GM19455 (cell line): ENCODE measurements around the gene CBFA2T2.
"Not testable (repeated sequence)": the region's sequence is repeated elsewhere in the genome, so short reads cannot be mapped to it uniquely, and the experiment has no call there.

Experiments
- ATAC-seq: cut with Tn5 transposase; IDR thresholded peaks from one replicate; pipeline ENCODE4 v1.9.1; 2021; ENCODE audit not compliant: unreplicated experiment

The CBFA2T2 gene

GRCh38 chr20:33569802-33570391 lies 80.0 kb downstream of the CBFA2T2 start:
- no peak for ATAC-seq

- ATAC-seq = no peak
These were observed 80.8 kb downstream of the CBFA2T2 start for GRCh38 chr20:33570743-33571142.

DNA sequence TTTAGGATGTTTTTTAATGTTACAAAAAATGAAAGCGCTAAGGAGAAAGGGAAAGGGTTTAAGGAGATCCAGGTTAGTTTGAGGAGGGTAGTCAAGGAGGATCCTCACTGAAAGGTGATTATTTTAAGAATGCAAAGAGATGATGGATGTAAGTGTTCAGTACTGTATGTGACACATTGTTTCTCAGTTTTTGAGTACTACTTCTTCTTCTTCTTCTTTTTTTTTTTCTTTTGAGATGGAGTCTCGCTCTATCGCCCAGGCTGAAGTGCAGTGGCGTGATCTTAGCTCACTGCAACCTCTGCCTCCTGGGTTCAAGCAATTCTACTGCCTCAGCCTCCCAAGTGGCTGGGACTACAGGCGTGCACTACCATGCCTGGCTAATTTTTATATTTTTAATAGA lies 83.4 kb downstream of the CBFA2T2 start:
- not testable (repeated sequence) for ATAC-seq

DNA sequence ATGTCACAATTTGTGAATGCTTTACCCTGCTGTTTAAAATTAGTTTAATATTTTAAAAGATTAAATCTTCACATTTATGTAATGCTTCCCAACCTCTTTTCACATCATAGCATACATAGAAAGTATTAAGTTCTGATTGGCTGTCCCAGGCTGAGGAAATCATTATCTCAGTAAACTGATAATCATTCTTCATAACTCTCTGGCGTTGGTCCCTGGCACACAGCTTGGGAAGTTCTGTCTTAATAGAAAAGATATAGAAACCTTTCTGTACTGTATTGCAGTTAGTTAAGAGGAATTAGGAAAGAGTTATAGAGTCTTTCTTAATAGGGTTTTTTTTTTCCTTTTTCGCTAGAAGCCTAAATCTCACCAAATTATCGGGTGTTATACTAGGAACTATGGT lies 85.4 kb downstream of the CBFA2T2 start:
- no peak for ATAC-seq

DNA sequence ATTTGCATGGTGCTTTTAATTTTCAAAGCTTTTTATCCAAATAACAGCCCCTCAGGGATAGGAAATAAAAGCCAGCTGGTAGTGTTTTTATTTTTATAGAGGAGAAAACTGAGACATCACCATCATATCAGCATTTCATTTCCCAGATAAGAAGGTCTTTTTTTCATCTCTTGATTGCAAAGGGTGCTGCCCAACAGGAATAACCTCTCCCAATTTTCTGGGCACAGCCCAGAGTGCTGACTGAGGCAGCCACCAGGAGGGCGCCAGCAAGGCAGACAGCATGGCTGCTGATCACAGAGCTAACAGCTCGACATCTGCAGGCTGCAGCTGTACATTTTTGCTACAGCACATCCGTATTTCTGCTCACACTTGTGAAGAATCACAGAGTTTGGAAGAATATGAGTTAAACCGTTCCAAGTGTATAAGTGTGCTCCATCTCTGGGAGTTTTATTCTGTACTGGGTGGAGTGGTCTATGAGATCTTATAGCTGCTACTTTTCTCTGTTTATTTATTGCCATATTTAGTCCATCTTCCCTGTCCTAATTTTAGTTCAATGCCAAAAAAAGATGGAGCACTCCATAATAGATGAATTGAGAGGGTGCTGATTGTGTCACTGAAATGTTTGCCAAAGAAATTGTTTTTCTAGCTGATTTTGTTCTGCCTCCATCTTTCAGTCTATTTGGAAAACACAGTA lies 86.7 kb downstream of the CBFA2T2 start:
- no peak for ATAC-seq

DNA sequence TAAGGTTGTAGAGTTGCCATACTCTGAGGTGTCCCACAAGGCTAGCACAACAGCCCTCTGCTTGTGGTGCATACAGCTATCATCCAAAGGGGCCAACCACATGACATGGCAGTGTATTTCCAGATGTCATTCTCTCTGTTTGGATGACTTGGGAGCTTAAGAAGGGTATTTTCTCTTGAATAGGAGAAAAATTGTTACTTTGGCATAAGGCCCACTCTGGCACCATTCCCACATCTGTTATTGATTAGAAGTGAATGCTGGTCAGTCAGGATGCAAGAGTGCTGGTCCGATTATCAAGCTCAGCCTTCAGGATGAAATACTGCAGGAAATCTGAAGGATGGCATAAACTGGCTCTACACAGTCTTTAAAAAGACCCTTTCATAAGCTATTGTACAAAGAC lies 88.6 kb downstream of the CBFA2T2 start:
- no peak for ATAC-seq

- ATAC-seq = no peak
These were observed 93.2 kb downstream of the CBFA2T2 start for GRCh38 chr20:33583143-33583542.

DNA sequence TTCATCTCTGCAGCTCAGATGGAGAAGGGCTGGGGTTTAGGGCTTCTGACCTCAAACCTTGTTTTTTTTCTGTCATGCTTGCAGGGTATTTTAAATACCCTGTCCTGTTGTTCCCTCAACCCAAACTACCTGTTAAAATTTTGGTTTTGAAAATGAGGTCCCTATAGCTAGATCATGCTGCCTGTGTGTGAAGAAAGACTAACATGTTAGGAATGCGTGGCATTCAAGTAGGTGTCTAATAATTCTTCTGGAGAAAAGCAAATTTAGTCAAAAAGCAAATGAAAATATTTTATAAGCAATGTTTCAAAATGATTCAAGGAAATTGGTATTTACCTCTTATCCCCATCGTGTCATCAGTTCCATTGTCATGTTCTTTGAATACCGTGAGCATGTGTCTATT lies 95.1 kb downstream of the CBFA2T2 start:
- ATAC-seq = no peak

DNA sequence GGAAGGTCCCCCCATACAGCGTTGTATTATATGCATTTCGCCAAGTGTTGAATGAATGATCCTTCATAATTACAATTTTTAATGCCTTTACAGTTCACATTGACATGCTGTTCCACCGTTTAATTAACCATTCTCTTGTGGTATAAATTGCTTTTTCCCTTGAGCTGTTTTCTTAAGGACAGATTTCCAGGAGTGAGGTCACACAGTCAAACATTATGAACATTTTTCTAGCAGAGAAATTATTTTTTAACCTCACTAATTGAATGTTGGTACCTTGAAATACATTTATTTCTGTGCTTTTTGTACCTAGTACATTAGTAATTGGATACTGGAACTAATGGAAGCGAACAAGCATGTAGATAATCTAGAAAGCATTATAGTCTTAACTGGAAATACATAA lies 95.5 kb downstream of the CBFA2T2 start:
- ATAC-seq = no peak

GRCh38 chr20:33589059-33589458 lies 99.2 kb downstream of the CBFA2T2 start:
- no peak for ATAC-seq

DNA sequence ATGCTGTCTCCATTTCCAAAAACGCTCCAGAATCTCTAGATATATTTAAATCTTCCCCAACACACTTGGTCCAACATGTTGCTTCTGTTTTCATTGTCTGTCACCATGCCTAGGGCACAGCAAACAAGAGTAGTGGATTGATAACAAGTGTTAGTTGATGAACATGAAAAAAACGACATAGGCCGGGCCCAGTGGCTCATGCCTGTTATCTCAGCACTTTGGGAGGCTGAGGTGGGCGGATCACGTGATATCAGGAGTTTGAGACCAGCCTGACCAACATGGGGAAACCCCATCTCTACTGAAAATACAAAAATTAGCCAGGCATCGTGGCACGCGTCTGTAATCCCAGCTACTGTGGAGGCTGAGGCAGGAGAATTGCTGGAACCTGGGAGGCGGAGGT lies 102.0 kb downstream of the CBFA2T2 start:
- not testable (repeated sequence) for ATAC-seq

- no peak for ATAC-seq
These were observed 104.8 kb downstream of the CBFA2T2 start for GRCh38 chr20:33594743-33595142.

- no peak for ATAC-seq
These were observed 110.5 kb downstream of the CBFA2T2 start for GRCh38 chr20:33600414-33600813.

GRCh38 chr20:33600981-33601380 lies 111.1 kb downstream of the CBFA2T2 start:
- ATAC-seq = no peak

- no peak for ATAC-seq
These were observed 112.0 kb downstream of the CBFA2T2 start for GRCh38 chr20:33601861-33602260.

DNA sequence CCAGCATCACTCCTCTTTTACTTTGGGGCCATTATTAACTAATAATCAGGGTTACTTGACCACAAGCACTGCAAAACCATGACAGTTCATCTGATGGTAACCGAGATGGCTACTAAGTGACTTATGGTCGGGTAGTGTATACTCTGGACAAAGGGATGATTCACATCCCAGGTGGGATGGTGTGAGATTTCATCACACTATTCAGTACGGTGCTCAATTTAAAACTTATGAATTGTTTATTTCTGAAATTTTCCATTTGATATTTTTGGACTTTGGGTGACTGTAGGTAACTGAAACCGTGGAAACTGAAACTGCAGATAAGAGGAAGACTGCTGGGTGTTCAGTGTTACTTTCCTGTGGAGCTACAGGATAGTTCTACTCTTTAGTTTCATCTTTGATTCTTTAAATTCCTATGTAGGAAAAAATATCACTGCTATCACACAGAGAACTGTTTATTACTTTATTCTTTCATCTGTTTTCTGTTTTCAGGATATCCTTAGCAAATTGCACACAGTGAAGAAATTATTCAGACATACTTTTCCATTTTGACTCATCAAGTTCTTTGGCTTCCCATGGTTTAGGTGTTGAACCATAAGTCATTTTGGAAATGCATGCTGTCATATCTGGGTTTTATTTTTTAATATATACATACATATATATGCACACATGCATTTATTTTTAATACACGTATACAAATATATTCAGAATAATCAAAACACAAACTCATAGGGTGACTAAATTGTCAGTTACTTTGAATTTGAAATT lies 113.1 kb downstream of the CBFA2T2 start:
- ATAC-seq = no peak

DNA sequence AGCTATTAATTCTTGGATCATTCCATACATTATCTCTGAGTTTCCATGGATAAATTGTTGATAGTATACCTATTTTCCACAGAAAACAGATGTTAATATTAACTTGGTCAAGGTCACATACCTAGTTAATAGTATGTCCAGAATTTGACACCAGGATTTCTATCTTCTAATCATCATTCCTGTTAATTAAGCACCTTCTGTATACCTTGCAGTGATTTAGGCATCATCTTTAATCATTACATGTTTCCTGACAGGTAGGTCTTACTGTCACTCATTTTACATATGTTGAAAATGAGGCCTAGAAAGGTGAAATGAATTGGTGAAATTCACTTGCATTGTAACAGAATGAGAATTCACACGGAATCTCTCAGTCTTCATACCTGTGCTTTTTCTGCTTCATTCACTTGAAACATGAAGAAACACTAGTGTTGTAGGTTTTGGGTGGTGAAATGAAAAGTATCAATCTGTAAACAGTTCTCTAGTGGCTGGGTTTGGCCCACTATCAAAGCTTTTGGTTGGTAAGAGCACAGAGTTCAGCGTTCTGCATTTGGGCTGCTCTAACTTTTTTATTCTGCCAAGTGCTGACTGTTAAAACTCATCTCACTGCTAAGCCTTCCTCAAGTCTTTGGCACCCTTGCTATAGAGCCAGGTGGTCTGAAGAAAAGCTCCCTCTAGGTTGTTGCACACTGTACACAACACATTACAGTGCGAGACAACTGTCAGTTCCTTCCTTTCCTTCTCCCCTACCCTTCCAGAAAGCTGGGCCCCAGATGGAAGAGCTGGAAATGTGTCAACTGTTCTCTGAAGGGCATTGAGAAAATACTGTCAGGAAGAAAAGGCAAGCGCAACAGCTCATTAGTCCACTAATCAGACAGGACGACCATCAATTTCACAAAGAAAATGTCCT lies 114.4 kb downstream of the CBFA2T2 start:
- no peak for ATAC-seq

DNA sequence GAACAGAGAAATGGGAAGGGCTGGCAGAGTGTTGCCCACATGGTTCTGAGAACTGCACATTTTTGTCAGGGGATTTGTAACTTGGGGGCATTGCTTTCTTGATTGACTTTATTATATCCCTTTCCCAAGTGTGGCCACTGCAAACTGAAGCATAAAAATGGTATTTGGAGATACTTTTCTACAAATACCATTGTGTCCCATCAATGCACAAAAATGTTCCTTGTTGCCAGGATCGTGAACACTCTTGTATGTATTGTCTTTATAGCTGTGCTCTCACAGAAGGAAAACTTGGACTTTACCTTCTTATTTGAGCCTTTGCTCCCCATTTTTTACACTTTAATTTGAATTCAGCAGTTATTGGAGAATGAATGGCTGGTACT lies 115.1 kb downstream of the CBFA2T2 start:
- ATAC-seq = no peak

GRCh38 chr20:33606118-33606771 lies 116.3 kb downstream of the CBFA2T2 start:
- no peak for ATAC-seq

DNA sequence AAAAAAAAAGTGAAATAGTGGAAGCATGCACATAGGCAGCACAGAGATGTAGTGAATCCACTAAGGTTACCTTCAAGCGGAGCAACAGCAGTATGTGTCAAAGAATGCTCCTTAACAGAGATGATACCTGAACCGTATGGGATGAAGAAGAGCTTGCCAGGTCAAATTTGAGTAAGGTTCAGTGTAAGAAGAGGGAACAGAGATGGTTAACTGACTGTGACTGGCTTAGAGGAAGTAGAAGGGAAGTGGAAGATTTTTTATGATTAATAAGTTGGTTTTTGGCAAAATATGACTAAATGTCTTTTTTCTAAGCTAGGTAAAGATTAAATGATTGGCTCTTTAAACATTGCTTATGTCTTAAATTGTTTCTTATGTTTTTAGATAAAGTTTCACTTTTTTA lies 119.6 kb downstream of the CBFA2T2 start:
- no peak for ATAC-seq

DNA sequence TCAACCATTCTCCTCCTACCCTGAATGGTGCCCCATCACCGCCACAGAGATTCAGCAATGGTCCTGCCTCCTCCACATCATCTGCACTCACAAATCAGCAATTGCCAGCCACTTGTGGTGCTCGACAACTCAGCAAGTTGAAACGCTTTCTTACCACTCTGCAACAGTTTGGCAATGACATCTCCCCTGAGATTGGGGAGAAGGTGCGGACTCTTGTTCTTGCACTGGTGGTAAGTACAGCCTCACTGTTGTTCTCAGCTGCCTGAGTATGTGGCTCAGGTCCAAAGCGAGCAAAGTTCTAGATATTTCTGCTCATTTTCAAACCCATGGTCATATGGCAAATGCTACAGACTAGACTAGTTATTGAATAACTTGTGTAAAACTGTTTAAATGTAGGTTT lies 121.2 kb downstream of the CBFA2T2 start:
- no peak for ATAC-seq
